Activated CD4-positive, alpha-beta T cell treated with anti-CD3 and anti-CD28 coated beads, Interleukin-2, amount 50 U/mL, for 24 hours (primary cell): ENCODE measurements around the gene SEC23B.
"Not testable (repeated sequence)": the region's sequence is repeated elsewhere in the genome, so short reads cannot be mapped to it uniquely, and the experiment has no call there.

ENCODE experiments used
- DNase-seq, 2 donors: peaks; one replicate each; pipeline ENCODE4 v3.0.0-alpha.2; 2020; ENCODE audit warnings: low read depth in 1 of 2, low spot score in 1 of 2

Gene SEC23B

DNA sequence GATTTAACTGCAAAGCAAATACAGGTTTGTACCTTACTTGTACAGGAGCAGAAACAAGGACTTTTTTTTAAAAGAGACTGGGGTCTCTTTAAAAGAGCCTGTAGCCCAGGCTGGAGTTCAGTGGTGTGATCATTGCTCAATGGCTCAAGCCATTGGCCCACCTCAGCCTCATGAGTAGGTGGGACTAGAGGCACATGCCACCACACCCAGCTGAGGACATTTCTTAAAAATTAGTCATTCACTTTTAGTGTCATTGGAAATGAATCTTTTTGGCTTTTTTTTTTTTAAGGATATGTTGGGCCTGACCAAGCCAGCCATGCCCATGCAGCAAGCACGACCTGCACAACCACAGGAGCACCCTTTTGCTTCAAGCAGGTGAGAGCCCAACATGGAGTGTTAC lies 16.9 kb downstream of the SEC23B start:
- DNase-seq: no peak

DNA sequence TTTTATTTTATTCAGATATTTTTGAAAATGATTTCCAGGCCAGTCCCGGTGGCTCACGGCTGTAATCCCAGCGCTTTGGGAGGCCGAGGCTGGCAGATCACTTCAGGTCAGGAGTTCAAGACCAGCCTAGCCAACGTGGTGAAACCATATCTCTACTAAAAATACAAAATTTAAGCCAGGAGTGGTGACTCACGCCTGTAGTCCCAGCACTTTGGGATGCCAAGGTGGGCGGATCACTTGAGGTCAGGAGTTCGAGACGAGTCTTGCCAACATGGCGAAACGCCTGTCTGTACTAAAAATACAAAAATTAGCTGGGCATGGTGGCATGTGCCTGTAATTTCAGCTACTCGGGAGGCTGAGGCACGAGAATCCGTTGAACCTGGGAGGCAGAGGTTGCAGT lies 19.0 kb downstream of the SEC23B start:
- DNase-seq: not testable (repeated sequence)

DNA sequence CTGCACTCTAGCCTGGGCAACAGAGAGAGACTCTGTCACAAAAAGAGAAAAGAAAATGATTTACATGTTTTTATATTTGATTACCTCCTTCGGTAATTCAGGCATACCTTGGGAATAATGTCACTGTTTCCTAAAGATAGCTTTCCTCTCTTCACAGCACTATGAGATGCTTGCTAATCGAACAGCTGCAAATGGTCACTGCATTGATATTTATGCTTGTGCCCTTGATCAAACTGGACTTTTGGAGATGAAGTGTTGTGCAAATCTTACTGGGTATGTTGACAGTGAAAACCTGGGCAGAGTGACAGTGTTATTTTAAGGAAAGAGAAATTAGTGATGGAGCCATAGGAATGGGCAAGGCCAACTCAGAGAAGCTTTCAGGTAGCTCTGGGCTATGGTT lies 19.6 kb downstream of the SEC23B start:
- DNase-seq: no peak

DNA sequence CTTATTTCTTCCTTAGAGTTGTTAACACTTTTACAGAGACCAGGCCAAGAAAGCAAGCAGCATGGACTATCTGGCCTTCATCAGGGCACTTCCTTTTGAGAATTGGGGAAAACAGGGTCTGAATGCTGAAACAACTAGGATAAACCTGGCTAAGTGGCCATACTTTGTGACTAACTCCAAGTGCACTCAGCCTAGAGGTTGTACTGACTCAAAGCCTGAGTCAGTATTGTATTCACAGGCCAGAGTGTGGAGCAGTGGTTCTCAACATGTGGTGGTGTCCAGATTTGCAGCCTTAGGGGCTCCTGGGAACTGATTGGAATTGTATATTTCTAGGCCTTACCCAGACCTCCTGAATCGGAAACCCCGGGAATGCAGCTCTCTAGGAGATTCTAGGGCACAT lies 20.1 kb downstream of the SEC23B start:
- DNase-seq: no peak

DNA sequence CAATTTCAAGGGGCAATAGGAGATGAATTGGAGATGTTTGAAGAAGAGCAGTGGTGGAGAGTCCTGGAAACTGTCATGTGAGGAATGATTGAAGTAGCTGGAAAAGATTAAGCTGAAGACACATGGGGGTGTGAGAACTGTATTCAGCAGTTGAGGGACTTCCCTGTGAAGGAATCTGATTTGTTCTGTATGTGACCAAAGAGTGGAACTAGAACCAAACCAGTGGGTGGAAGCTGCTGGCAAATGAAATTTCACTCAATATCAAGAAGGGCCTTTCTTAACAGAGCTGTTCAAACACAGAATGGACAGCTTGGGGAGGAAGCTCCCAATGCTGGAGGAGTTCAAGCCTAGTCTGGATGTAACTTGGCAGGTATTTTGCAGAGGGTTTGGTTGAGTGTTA lies 21.3 kb downstream of the SEC23B start:
- DNase-seq: no peak

DNA sequence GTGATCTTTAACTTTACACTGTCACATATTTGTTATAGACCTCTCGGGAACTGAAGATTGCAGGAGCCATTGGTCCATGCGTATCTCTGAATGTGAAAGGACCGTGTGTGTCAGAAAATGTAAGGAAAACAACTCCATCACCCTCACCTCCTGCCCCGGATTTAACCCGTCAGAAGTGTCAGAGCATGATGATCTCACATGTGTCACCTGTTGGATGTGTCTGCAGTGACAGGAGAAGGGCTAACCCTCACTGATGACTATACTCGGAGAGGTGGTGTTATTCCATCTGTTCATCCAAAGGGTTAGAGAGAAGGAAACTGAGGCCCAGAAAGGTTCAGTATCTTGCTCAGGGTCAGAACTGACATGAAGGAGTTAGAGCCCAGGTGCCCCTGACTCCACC lies 24.9 kb downstream of the SEC23B start:
- DNase-seq: no peak

DNA sequence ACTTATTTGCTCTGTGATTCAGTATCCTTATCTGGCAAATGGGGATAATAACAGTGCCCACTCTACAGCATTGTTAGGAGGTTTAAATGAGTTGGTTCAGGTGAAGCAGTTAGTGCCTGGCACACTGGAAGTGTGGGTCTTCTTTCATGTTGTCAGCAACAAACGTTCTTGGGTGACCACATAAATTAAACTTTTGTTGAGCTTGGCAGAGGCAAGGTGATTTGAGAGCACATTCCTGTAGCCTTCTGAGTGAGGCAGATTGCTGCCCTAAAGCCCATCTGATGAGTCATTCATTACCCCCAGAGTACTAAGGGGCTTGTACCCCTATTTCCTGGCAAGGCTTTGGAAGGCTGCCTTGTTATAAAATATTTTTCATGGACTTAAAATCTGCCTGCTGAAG lies 25.8 kb downstream of the SEC23B start:
- DNase-seq: no peak

DNA sequence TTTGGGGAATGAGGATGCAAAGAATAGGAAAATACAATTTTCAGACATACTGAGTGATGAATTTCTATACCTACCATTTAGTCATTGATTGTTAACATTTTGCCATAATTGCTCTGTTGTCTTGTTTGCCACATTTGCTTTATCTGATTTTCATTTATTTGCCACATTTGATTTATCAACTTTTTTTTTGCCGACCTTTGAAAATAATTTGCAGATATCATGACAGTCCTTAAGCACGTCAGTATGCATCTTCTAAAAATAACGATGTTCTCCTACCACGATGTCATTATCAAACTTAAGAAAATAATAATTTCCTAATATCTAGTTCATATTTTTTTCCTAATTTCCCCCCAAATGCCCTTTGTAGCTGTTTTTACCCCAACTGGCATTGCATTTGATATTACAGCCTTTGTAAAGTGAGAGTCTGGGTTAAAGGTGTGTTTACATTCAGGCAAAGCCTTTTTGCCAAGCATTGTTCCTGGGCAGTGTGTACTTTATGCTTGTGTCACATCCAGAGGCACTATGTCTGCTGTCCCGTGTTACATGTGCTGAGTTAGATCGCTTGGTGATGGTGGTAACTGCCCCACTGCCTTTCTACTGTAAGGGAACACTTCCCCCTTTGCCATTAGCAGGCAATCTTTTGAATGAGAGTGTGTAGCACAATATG lies 26.4 kb downstream of the SEC23B start:
- DNase-seq: no peak

DNA sequence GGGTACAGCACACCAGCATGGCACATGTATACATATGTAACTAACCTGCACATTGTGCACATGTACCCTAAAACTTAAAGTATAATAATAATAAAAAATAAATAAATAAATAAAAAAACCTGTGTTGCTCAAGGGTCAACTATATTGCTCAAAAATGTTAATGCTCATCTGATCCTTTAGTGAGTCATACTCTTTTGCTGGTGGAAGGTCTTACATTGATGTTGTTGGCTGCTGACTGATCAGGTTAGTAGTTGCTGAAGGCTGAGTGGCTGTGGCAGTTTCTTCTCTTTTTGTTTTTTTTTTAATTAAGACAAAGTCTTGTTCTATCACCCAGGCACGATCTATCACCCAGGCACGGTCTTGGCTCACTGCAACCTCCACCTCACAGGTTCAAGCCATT lies 29.9 kb downstream of the SEC23B start:
- no peak for DNase-seq

DNA sequence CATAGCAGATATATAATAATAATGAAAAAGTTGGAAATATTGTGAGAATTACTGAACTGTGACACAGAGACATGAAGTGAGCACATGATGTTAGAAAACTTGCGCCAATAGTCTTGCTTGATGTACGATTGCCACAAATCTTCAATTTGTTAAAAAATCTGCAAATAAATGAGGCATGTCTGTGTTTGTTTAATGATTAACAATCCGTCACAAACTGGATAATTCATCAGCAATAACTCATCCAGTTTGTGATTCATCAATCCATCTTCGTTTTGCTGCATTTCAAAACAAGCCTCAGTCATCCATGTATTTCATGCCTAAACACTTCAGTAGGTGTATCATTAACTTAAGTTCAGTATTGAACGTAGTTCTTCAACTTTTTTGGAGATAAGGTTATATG lies 34.0 kb downstream of the SEC23B start:
- no peak for DNase-seq

DNA sequence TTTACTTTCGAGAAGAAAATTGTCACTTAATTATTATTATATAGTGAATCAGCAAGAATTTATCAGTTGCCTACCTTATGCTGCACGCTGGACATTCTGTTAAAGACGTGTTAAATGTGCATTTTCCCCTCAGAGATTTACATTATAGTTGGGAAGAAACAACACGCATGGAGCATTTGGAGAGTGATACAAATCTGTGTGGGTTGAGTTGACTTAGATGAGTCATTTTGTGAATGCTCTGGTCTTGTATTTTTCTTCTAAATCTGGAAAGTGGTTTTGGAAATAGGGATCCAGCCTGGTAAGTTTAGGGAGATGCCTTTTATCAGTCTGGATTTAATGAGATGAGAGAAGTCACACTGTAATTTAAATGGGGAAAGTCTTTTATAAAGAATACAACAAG lies 35.5 kb downstream of the SEC23B start:
- DNase-seq: no peak

DNA sequence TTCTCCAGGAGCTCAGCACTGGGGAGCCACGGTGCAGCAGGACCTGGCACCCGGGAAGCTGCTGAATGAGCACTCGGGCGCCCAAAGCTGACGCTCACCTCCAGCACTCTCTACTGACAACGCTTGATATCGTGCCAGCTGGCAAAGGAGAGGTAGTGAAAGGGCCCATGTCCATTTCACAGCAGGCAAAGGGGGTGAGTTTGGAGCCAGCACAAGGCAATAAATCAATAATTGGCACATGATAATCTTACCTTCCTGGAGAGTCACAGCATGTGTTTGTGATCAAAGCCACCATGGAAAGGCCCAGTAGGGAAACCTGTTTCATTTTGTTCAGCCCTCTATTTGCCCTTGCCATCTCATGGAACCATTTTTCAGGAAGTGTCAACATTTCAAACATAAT lies 36.2 kb downstream of the SEC23B start:
- DNase-seq: no peak

DNA sequence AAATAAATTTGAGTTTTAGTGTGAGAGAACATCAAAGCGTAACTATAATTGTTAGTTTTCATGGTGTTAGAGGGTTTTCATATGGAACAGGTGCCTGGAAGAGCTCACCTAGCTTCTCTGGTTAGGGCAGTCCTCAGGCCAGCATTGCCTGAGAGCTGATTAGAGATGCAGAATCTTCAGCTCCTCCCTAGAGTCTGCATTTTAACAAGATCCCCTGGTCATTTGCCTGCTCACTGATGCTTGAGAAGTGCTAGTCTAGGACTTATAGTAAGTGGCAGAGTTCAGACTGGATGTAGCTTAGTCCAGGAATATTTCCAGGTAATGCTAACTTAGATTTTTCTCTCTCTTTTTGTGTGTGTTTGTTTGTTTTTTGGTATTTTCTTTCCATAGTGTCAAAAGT lies 37.8 kb downstream of the SEC23B start:
- DNase-seq: no peak

DNA sequence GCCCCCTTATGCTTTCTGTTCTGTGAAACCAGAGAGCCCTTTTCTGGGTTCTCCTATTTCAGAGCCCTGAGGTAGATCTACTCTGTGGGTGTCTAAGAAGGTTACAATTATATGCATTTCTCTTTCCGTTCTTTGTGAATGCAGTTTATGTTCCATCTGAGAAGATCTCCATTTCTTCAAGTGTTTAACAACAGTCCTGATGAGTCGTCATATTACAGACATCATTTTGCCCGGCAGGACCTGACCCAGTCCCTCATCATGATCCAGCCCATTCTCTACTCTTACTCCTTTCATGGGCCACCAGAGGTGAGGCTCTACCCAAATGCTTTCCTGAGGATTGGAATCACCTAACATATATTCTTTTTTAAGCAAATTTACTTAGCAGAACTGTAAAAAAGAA lies 40.7 kb downstream of the SEC23B start:
- no peak for DNase-seq

DNA sequence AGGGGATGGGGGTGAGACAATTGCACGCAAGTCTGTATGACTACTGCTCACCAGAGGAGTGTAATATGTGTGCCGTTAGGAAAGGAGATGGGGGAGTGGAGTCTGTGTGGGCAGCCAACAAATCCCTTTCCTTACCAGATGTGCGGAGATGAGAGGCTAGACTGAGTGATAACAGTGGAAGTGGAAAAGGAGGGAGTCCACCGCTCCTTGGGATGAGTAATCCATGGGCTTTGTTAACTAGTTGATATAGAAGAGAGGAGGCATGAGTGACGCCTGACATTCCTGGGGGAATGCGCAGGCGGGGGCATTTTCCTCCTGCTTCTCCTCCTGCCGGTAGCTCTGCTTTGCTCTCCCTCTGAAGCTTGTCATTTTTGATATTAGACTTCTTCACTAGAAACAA lies 46.0 kb downstream of the SEC23B start:
- DNase-seq: no peak

DNA sequence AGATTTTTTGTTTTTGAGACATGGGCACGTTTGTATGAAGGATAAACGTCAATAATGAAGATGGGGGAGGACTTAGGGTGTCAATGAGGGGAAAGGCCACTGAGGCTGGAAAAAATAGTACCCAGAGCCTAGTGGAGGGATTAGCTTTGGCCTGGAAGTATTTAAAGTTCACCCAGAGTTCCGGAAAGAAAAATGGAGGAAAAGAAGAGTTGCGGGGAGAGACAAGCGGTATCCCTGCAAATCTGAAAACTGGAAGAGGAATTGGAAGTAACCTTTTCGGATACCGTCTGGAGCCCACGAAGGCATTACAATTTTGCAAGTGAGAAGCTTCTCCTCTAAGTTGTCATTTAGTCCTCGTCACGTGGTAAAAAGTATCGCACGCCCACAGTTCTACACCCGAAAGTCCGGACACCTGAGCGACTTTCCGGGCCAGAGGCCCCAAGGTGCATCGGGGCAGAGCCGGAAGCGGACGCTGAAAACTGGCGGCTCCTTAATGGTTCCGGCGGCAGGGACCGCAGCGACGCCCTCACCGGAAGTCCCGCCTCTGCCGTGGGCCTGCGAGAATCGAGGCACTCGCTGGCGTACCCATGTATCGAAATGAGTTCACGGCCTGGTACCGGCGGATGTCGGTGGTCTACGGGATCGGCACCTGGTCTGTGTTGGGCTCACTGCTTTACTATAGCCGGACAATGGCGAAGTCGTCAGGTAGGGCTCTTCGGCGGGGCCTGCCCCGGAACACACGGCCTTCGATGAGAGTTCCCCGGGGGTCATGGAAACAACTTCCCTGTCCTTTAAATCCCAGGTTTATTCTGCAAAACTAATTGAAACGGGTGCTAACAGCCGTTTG lies 59.4 kb downstream of the SEC23B start, which contains the start of gene SMIM26:
Gene SMIM26 (plus strand): TSS at position 541 of the 847 bp plus-strand sequence. CDS start 47 bp downstream, at position 588.
- peak; percentile 85 to 90 for DNase-seq

DNA sequence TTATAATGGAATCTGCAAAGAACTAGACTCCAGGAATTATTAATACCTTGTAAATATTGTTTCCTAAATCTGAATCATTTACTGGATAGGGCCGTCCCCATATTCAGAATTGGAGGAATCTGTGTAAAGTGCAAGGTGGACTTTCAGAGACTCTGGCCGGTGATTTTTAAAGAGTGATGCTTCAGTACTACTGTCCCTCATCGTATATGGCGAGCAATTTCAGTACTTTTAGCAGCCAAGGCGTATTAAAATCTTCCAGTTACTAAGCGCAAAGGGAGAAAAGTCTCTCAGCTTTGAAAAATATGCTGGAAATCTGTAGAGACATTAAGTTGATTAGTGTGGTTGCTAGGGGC lies 60.0 kb downstream of the SEC23B start:
- no peak for DNase-seq

DNA sequence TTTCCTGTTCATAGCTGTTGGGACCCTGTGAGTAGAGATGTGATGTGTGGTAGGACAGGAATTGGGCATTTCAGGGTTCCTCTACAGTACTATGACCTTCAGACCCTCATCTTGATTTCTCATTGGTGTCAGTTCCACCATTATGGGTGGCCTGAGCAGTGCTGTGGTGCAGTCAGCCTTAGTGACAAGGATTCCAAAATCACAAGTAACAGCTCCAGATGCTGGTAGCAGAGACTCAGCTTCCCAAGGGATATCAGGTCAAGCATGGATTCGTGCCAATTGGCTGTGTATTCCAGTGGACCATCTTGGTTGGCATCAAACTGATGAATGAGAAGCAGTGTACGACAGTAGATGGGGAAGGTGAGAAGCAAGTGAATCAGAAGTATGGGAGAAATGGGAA lies 63.3 kb downstream of the SEC23B start:
- no peak for DNase-seq

DNA sequence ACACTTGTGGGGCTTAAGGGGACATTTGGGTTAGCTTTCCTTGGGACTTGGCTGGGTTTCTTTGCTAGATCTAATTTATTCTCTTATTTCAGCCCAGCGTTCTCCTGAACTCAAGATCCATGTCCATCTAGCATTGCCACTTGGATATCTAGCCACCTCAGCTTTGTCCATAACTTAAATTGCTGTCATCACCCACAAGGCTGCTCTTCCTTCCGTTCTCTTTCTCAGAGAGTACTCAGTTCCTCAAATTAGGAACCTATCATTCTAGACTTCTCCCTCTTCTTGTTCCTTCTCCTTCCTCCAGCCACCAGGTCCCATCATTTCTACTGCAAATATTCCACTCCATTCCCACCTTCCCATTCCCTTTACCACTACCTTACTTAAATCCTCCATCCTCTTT lies 63.8 kb downstream of the SEC23B start:
- DNase-seq: no peak

DNA sequence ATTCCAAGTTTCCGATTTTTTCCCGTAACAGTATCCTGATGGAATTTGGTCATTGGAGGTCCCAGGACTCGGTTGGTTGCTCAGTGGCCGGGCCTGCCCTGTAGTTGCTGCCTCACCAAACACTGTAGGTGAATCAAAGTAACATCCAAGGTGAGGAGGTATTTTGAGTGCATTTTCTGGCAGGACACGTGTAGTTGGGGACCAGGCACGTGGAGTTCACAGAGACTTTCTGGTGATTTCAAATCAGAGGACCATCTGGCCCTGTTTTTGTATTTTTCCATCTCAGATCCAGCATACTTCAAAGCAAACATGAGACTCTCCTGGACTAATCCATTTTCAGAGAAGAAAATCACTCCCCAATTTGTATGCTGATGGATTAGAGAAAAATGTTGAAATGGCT lies 70.2 kb downstream of the SEC23B start:
- DNase-seq: no peak

DNA sequence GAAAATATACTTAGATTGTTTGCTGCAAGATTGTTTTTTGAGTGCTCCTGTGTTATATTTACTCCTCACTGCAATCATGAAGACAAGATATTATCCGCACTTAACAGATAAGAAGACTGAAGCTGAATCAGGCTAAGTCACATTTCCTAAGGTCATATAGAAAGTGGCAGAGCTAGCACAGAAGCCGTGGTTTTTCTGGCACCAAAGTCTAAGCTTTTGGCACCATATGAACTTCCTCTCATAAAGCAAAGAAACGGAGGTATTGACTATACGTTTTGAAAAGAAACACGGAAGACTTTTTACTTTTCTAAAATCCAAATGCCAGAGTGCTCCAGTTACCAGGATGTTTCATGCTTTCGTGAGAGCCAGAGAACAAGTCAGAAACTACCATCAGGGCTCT lies 70.8 kb downstream of the SEC23B start:
- DNase-seq: no peak

DNA sequence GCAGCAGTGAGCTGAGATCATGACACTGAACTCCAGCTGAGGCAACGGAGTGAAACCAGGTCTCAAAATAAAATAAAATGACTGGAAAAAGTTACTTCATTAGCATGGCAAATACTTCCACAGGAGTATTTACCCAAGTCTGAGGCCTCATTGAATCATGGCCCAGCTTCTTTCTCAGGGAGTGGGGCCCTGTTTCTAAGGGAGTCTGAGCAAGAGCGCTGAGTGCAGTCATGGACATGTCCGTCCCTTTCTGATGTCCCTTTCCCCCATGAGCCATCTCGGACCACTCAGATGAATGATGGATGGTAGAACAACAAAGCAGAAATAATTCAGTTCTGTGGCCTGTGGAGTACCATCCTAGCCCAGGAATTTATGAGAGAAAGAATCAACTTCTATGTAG lies 72.3 kb downstream of the SEC23B start:
- no peak for DNase-seq

DNA sequence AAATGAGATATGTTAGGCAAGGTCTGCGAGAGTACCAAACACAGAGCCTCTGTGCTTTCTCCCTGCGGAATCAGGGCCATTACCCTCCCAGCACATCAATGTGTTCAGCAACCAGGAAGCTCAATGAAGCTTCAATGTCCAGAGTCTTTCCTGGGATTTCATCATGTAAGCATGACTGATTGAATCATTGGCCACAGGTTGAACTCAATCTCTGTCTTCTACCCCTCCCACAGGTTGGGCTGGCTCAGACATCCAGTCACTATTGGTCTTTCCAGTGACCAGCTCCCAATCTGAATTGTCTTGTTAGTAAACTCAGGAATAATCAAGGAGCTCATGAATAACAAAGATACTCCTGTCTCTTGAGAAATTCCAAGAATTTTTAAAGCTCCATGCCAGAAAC lies 77.4 kb downstream of the SEC23B start:
- DNase-seq: no peak
